ENCODE measurements around the gene IGFALS.

GRCh38 chr16:1794221-1794871 is 841 bp upstream of the IGFALS start:
- TF ChIP-seq GATA2 (IDR thresholded peaks at IDR 0.05; ENCODE audit: low read depth, low read length) (no peak), GATA3 (IDR thresholded peaks at IDR 0.05; ENCODE audit: low read depth, low read length) (no peak)
